HEK293 (cell line): ENCODE results near the gene CACNA1F.

ENCODE experiments used
- HIC1 ChIP-seq: fragments of 450-650 bp; formaldehyde crosslinking; IDR thresholded peaks from 2 replicates; pipeline ENCODE4 v1.5.1; 2016; ENCODE audit warnings: missing biosample characterization, missing genetic modification characterization
- IKZF3 ChIP-seq: fragments of 450-650 bp; IDR thresholded peaks from 2 replicates; pipeline ENCODE4 v1.5.0; 2018; ENCODE audit warnings: missing biosample characterization, mild to moderate bottlenecking, missing genetic modification characterization, moderate library complexity
- KLF16 ChIP-seq: fragments of 450-650 bp; formaldehyde crosslinking; IDR thresholded peaks from 2 replicates; pipeline ENCODE4 v1.5.1; 2017; ENCODE audit warnings: missing biosample characterization, missing genetic modification characterization
- KLF9 ChIP-seq: fragments of 450-650 bp; formaldehyde crosslinking; IDR thresholded peaks from 2 replicates; pipeline ENCODE4 v1.5.1; 2016; ENCODE audit warnings: missing biosample characterization, missing genetic modification characterization, low read depth
- OSR2 ChIP-seq: fragments of 450-650 bp; formaldehyde crosslinking; IDR thresholded peaks from 2 replicates; pipeline ENCODE4 v1.5.1; 2016; ENCODE audit warnings: missing biosample characterization, missing genetic modification characterization
- OVOL3 ChIP-seq: fragments of 450-650 bp; formaldehyde crosslinking; IDR thresholded peaks from 2 replicates; pipeline ENCODE4 v1.5.1; 2016; ENCODE audit warnings: missing biosample characterization, missing genetic modification characterization
- PATZ1 ChIP-seq: fragments of 450-650 bp; formaldehyde crosslinking; IDR thresholded peaks from 2 replicates; pipeline ENCODE4 v1.5.1; 2016; ENCODE audit warnings: missing biosample characterization, missing genetic modification characterization
- PRDM10 ChIP-seq: fragments of 450-650 bp; formaldehyde crosslinking; IDR thresholded peaks from 2 replicates; pipeline ENCODE4 v1.5.1; 2016; ENCODE audit warnings: missing biosample characterization, missing genetic modification characterization
- REST ChIP-seq: fragments of 450-650 bp; formaldehyde crosslinking; IDR thresholded peaks from 2 replicates; pipeline ENCODE4 v1.5.1; 2016; ENCODE audit warnings: missing biosample characterization, missing genetic modification characterization
- SP2 ChIP-seq: fragments of 450-650 bp; formaldehyde crosslinking; IDR thresholded peaks from 2 replicates; pipeline ENCODE4 v1.5.1; 2016; ENCODE audit warnings: missing biosample characterization, missing genetic modification characterization
- SP3 ChIP-seq: fragments of 450-650 bp; formaldehyde crosslinking; IDR thresholded peaks from 2 replicates; pipeline ENCODE4 v1.5.1; 2016; ENCODE audit warnings: missing biosample characterization, missing genetic modification characterization
- TRIM28 ChIP-seq: IDR thresholded peaks from 2 replicates; pipeline ENCODE4 v1.6.1; 2011; ENCODE audit warnings: low read length, control low read depth, borderline replicate concordance
- WT1 ChIP-seq: fragments of 450-650 bp; formaldehyde crosslinking; IDR thresholded peaks from 2 replicates; pipeline ENCODE4 v1.5.1; 2016; ENCODE audit warnings: missing biosample characterization, missing genetic modification characterization
- ZBTB48 ChIP-seq: fragments of 450-650 bp; formaldehyde crosslinking; IDR thresholded peaks from 2 replicates; pipeline ENCODE4 v1.5.1; 2016; ENCODE audit warnings: missing biosample characterization, missing genetic modification characterization
- ZFHX2 ChIP-seq: fragments of 450-650 bp; formaldehyde crosslinking; conservative IDR thresholded peaks from 2 replicates; pipeline ENCODE4 v1.5.1; 2016; ENCODE audit warnings: missing biosample characterization, missing genetic modification characterization
- ZFP69B ChIP-seq: fragments of 450-650 bp; formaldehyde crosslinking; IDR thresholded peaks from 2 replicates; pipeline ENCODE4 v1.5.1; 2016; ENCODE audit warnings: missing biosample characterization, missing genetic modification characterization
- ZNF341 ChIP-seq: fragments of 450-650 bp; formaldehyde crosslinking; IDR thresholded peaks from 2 replicates; pipeline ENCODE4; 2016; ENCODE audit warnings: low read depth, missing biosample characterization, missing genetic modification characterization
- ZNF423 ChIP-seq: fragments of 450-650 bp; formaldehyde crosslinking; IDR thresholded peaks from 2 replicates; pipeline ENCODE4 v1.5.1; 2016; ENCODE audit warnings: missing biosample characterization, missing genetic modification characterization
- ZNF449 ChIP-seq: fragments of 450-650 bp; formaldehyde crosslinking; IDR thresholded peaks from 2 replicates; pipeline ENCODE4 v1.5.1; 2017; ENCODE audit warnings: missing biosample characterization, mild to moderate bottlenecking, missing genetic modification characterization, moderate library complexity
- ZNF521 ChIP-seq: fragments of 450-650 bp; formaldehyde crosslinking; IDR thresholded peaks from 2 replicates; pipeline ENCODE4 v1.5.1; 2017; ENCODE audit warnings: missing biosample characterization, mild to moderate bottlenecking, missing genetic modification characterization
- ZNF561 ChIP-seq: fragments of 450-650 bp; IDR thresholded peaks from 2 replicates; pipeline ENCODE4 v1.5.1; 2018; ENCODE audit warnings: missing biosample characterization, missing genetic modification characterization, borderline replicate concordance
- ZNF677 ChIP-seq: fragments of 450-650 bp; IDR thresholded peaks from 2 replicates; pipeline ENCODE4 v1.5.0; 2018; ENCODE audit warnings: missing biosample characterization, mild to moderate bottlenecking, missing genetic modification characterization, moderate library complexity
- ZNF704 ChIP-seq: fragments of 450-650 bp; formaldehyde crosslinking; IDR thresholded peaks from 2 replicates; pipeline ENCODE4 v1.5.1; 2016; ENCODE audit warnings: missing biosample characterization, missing genetic modification characterization
- ZNF76 ChIP-seq: fragments of 450-650 bp; formaldehyde crosslinking; IDR thresholded peaks from 2 replicates; pipeline ENCODE4; 2016; ENCODE audit warnings: low read depth, missing biosample characterization, missing genetic modification characterization, borderline replicate concordance

The CACNA1F gene

GRCh38 chrX:49184294-49185281, 48.6 kb downstream of the CACNA1F start (continued):
- 0 out of 2 replicates have a peak, but pooled peaks have one; percentile 29 for TF ChIP-seq KLF16 (tag by site-specific recombination)
- TF ChIP-seq OSR2 (tag by site-specific recombination) = peak; percentile 81
- peak; percentile 84 for TF ChIP-seq PATZ1 (tag by site-specific recombination)
- TF ChIP-seq TRIM28 = no peak
- TF ChIP-seq ZNF423 (tag by site-specific recombination) = peak; percentile 29; the same call in 1 of the 2 replicates
- peak; percentile 29; the same call in 1 of the 2 replicates for TF ChIP-seq REST (tag by site-specific recombination)
- peak; percentile 84 for TF ChIP-seq PRDM10 (tag by site-specific recombination)
- no peak for TF ChIP-seq ZNF449
- TF ChIP-seq SP3 (tag by site-specific recombination) = peak; percentile 84
- TF ChIP-seq ZNF677 (tag by site-specific recombination) = no peak
- peak; percentile 46 for TF ChIP-seq ZNF561 (tag by site-specific recombination)
- peak; percentile 22; the same call in 1 of the 2 replicates for TF ChIP-seq WT1 (tag by site-specific recombination)
- TF ChIP-seq IKZF3 (tag by site-specific recombination) = peak; percentile 98
- TF ChIP-seq ZNF704 = no peak
- peak; percentile 74 for TF ChIP-seq ZFHX2
- TF ChIP-seq HIC1 (tag by site-specific recombination) = peak; percentile 76
- TF ChIP-seq ZFP69B (tag by site-specific recombination) = 0 out of 2 replicates have a peak, but pooled peaks have one; percentile 18
- no peak for TF ChIP-seq ZNF521 (tag by site-specific recombination)
- TF ChIP-seq SP2 (tag by site-specific recombination) = peak; percentile 77
- TF ChIP-seq OVOL3 (tag by site-specific recombination) = no peak
- TF ChIP-seq ZNF76 = peak; percentile 63; the same call in 1 of the 2 replicates
- peak; percentile 86 for TF ChIP-seq KLF9 (tag by site-specific recombination)
- peak; percentile 52 for TF ChIP-seq ZNF341
- TF ChIP-seq ZBTB48 (tag by site-specific recombination) = peak; percentile 61
